Thyroid gland (tissue), 4 donors: ENCODE measurements around the gene GNG7.

ENCODE experiments used
- CTCF ChIP-seq, 6 experiments: fragments of 200-600 bp in 3 of 6; fragments of 450-650 bp in 3 of 6; sonication (generic) in 3 of 6; IDR thresholded peaks; one replicate each; pipeline ENCODE4 v1.5.1; 2016 to 2019; ENCODE audit warnings: antibody characterized with exemption in 6 of 6, mild to moderate bottlenecking in 2 of 6, inconsistent platforms in 1 of 6, moderate library complexity in 1 of 6
- POLR2A ChIP-seq, 2 donors: fragments of 450-650 bp; IDR thresholded peaks; one replicate each; pipeline ENCODE4 v1.6.1; 2017; ENCODE audit warnings: antibody characterized with exemption in 2 of 2, mild to moderate bottlenecking in 2 of 2, moderate library complexity in 1 of 2

DNA sequence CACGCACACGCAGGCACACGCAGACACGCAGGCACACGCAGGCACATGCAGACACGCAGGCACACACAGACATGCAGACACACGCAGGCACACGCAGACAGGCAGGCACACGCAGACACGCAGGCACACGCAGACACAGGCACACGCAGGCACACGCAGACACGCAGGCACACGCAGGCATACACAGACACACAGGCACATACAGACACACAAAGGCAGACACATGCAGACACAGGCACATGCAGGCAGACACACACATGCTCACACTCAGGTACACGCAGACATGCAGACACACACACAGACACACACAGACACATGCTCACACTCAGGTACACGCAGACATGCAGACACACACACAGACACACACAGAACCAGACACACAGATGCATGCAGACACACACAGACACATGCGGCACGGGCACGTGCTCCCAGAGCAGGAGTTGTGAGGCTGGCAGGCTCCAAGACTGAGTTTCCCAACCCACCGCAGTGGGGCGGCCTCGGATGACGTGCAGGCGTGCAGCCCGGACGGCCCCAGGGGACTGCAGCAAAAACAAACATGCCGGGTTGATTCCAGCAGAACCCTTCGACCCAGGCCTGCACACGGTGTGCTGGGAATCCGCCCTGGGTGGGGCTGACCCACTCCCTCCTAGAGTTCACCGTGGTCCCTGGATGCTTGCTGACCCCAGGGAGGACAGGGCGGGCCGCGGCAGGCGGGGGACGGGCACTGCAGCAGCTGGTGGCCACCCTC, 126.6 kb downstream of the GNG7 start:
- TF ChIP-seq POLR2A (IDR thresholded peaks at IDR 0.05) = no peak
- TF ChIP-seq CTCF (IDR thresholded peaks at IDR 0.05) = no peak
